CD4-positive, alpha-beta T cell treated with Interleukin-4 for 4 hours (primary cell): ENCODE results near the gene DDX49.
"Not testable (repeated sequence)": the region's sequence is repeated elsewhere in the genome, so short reads cannot be mapped to it uniquely, and the experiment has no call there.

ENCODE experiments used
- DNase-seq: peaks from one replicate; pipeline ENCODE4 v3.0.0-alpha.2; 2020

The DDX49 gene

GRCh38 chr19:18942692-18943091 is 23.2 kb downstream of the DDX49 start:
- no peak for DNase-seq

DNA sequence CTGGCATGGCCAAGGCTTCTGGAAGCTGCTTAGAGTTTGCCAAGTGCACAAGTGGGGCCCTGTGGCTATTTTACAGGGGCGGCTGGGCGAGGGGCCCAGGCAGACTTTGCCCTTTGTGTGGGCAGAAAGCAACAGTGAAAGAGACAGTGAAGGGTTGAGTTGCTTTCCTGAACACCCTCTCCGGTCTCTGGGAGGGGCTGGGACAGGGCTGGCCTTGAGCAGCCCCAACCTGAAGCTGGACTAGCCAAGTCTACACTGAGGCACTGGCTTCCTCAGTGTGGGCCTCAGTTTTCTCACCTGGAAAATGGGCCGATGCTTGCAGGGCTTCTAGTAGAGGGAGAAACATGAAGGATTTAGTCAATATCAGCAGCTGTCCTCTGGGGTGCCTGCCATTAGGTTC is 23.9 kb downstream of the DDX49 start:
- DNase-seq: no peak

DNA sequence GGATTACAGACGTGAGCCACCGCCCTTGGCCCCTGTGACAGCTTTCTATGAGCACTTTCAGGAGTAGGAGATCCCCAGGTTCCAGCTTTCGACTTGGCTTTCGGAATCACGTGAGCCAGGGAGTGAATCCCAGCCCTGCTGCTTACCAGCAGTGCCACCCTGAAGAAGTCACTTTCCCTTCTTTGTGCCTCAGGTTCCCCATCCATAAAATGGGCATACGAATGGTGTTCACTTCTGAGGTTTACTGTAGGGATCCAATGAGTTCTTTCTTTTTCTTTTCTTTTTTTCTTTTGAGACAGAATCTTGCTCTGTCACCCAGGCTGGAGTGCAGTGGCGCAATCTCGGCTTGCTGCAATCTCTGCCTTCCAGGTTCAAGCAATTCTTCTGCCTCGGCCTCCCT is 25.8 kb downstream of the DDX49 start:
- DNase-seq: no peak

- DNase-seq: no peak
Observed at GRCh38 chr19:18946335-18946734, 26.8 kb downstream of the DDX49 start.

DNA sequence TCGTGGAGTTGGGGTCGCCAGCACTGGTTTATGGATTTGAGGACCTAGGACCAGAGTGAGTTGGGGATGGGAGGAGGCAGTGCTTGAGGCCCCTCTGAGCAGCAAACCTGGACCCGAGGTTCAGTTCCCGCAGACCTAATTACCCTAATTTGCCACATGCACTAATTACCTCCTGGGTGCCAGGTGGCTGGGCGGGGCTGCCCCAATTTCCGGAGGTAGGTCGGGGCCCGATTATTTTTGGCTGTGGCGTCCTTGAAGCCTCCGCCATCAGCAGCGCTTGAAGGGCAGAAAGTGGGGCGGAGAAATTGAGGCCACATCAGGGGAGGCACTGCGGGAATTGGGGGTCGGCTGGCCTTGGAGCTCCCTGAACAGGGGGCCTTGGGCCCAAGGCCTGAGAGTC is 27.4 kb downstream of the DDX49 start:
- no peak for DNase-seq

- DNase-seq: no peak
Observed at GRCh38 chr19:18948075-18948975, 28.8 kb downstream of the DDX49 start.

GRCh38 chr19:18948976-18949356 is 29.5 kb downstream of the DDX49 start:
- DNase-seq: no peak

DNA sequence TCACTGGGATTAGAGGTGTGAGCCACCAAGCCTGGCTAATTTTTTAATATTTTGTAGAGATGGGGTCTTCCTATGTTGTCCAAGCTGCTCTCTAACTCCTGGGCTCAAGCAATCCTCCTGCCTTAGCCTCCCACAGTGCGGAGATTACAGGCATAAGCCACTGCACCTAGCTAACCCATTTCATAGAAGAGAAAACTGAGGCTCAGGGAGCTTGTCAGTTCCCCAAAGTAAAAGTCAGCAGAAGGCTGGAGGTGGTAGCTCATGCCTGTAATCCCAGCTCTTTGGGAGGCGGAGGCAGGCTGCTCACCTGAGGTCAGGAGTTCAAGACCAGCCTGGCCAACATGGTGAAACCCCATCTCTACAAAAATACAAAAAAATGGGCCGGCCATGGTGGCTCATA is 30.3 kb downstream of the DDX49 start:
- no peak for DNase-seq

DNA sequence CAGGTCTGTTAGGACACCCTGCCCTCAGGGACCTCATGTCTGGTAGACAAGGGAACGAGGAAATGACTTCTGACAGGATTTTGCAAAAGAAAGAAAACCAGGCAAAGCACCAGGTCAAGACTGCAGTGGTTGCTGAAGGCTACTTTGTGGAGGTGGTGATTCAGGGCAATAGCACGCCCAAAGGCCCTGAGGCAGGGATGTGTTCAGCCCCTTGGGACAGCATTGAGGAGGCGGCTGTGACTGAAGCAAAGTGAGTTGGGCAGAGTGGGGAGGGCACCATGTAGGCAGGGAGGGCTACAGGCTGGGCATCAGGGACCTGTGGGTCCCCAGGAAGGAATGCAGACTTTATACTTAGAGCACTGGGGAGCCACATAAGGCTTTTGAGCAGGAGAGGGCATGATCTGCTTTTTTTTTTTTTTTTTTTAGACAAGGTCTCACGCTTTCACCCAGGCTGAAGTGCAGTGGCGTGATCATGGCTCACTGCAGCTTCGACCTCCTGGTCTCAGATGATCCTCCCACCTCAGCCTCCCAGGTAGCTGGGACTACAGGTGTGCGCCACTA is 32.3 kb downstream of the DDX49 start:
- no peak for DNase-seq

DNA sequence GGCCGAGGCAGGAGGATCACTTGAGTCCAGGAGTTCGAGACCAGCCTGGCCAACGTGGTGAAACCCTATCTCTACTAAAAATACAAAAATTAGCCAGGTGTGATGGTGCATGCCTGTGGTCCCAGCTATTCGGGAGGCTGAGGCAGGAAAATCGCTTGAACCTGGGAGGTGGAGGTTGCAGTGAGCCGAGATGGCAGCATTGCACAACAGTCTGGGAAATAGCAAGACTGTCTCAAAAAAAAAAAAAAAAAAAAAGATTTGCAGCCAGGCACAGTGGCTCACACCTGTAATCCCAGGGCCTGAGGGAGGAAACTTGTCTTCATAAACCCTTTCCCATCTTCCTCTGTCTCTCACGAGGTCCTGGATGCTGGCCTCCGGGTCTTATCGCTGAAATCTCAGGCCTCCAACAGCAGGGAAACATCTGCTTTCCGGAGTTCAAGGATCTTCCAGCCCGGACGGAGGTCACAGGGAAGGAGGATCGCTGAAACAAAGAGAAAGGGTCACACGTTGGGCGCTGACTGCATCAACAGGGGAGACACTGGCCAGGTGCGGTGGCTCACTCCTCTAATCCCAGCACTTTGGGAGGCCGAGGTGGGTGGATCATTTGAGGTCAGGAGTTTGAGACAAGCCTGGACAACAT is 33.0 kb downstream of the DDX49 start:
- DNase-seq: not testable (repeated sequence)

DNA sequence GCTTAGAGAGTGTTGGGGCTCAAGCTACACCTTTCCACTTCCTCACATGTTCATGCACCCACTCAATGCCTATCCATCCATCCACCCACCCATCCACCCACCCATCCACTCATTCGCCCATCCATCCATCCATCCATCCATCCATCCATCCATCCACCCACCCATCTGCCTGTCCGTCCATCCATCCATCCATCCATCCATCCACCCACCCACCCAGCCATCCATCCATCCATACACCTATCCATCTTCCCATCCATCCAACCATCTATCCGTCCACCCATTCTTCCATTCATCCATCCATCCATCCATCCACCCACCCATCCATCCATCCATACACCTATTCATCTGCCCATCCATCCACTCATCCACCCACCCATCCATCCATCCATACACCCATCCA is 34.6 kb downstream of the DDX49 start:
- DNase-seq: no peak

DNA sequence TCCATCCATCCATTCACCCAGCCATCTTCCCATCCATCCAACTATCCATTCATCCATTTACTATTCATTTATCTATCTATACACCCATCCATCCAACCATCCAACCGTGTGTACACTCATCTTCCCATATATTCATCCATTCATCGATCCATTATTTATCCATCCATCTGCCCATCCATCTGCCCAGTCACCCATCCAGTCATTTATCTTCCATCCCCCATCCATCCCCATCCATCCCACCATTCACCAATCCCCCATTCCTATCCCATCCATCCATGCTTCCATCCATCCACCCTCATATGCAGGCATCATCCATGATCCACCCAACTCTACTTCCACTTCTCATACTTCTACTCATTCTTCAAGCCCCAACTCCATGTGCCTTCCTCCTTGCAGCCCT is 35.5 kb downstream of the DDX49 start:
- DNase-seq: no peak

GRCh38 chr19:18960370-18960769 is 40.9 kb downstream of the DDX49 start:
- DNase-seq: no peak

GRCh38 chr19:18961767-18962620 is 42.5 kb downstream of the DDX49 start:
- no peak for DNase-seq

- no peak for DNase-seq
Observed at GRCh38 chr19:18964121-18964520, 44.6 kb downstream of the DDX49 start.

DNA sequence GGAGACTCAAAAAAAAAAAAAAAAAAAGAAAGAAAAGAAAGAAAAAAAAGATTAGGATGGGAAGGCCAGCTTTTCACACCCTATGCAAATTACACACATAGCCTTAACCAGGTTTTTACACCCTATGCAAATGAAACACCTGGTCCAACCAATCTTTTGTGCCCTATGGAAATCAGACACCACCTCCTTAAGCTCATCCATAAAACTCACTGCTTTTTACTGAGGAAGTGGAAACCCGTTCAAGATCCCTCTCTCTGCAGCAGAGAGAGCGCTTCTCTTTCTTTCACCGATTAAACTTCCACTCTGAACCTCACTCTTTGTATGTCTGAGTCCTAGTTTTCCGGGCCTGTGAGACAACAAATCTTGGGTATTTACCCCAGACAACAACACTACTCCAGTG is 46.8 kb downstream of the DDX49 start:
- no peak for DNase-seq

DNA sequence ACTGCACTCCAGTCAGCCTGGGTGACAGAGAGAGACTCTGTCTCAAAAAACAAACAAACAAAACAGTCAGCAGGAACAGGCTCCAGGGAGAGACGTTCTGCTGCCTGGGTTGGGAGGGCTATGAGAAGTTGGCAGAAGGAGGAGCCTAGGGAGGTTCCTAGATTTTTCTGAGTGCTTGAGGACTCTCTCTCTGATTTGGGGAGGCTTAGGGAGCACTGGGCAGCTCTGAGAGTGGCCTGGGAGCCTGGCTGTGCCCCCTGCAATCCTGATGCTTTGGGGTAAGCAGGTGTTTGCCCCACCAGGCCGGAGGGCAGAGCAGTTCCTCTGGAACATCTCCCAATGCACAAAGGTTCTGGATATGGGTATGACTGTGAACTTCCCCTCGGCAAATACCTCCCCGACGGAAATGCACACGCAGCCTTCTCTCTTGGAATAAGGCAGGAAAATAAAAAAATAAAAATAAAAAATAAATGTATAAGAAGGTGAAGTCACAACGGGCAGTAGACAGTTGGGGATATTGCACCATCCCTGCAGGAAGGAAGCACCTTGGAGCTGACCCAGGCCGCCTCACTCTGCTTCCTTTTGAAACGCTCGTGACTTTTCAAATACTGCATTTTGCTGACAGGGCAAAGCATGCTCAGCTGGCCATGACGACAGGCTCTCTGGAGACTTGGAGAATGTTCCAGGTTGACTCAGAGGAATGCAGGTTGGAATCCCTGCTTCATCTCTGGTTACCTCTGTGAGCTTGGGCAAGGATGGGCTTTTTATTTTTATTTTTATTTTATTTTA is 48.0 kb downstream of the DDX49 start:
- no peak for DNase-seq

- no peak for DNase-seq
Observed at GRCh38 chr19:18969931-18970659, 50.6 kb downstream of the DDX49 start.

GRCh38 chr19:18972301-18972811 is 52.8 kb downstream of the DDX49 start:
- DNase-seq: no peak

DNA sequence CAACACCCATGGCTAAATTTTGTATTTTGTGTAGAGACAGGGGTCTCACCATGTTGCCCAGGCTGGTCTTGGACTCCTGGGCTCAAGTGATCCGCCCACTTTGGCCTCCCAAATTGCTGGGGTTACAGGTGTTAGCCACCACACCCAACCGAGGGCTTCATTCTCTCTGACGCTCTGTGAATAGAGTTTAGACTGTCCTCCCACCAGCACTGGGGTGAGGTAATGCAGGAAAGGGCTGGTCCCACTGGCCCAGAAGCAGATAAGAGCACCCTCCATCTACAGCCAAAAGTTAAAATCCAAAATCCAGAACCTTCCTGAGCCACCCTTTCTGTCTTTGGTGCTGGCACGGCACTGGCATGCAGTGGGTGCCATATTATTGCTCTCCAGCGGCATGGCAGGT is 53.3 kb downstream of the DDX49 start:
- DNase-seq: no peak

GRCh38 chr19:18975011-18975410 is 55.5 kb downstream of the DDX49 start:
- DNase-seq: no peak
